ENCODE measurements around the gene CDKL5. TPM values are rescaled to one million over a fixed set of nuclear protein-coding genes. Genes with fewer than 3 reads are reported as not detected.

The CDKL5 gene
- total RNA-seq, 2 experiments from 2014 or later = 1.1 to 1.5 TPM

DNA sequence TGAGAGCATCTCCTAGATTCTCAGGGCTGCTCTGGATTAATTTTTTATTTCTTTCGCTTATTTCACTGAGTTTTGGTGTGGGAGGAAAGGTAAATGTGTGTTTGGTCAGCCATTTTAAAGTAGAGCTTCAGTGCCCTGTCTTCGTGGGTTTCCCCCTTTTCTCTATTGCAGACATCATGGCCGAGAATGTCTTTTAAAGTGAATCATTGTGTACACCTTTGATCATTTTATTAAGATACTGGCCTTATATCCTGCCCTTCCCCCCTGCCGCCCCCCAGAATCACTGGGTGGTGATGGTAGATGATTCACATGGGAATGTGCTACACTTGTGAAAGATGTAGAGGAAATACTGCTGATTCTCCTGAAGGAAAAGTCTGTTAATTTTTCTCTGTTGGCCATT lies 23.8 kb downstream of the CDKL5 start:
- Mint-ChIP-seq H3K27ac (no peak overlapping the region), H3K9me3 (no peaks in the 10 kb centered on the region), H3K4me3 (no peak overlapping the region), H3K4me1 (ENCODE audit: low read depth) (no peaks in the 10 kb centered on the region), H3K27me3 (no peaks in the 10 kb centered on the region), H3K36me3 (ENCODE audit: low read depth) (no peaks in the 10 kb centered on the region)
- ATAC-seq (no peak), DNase-seq (no peak)
- CTCF ChIA-PET = no interaction called here
- POLR2A ChIA-PET = no interaction called here
- TF ChIP-seq, protein P1, sequence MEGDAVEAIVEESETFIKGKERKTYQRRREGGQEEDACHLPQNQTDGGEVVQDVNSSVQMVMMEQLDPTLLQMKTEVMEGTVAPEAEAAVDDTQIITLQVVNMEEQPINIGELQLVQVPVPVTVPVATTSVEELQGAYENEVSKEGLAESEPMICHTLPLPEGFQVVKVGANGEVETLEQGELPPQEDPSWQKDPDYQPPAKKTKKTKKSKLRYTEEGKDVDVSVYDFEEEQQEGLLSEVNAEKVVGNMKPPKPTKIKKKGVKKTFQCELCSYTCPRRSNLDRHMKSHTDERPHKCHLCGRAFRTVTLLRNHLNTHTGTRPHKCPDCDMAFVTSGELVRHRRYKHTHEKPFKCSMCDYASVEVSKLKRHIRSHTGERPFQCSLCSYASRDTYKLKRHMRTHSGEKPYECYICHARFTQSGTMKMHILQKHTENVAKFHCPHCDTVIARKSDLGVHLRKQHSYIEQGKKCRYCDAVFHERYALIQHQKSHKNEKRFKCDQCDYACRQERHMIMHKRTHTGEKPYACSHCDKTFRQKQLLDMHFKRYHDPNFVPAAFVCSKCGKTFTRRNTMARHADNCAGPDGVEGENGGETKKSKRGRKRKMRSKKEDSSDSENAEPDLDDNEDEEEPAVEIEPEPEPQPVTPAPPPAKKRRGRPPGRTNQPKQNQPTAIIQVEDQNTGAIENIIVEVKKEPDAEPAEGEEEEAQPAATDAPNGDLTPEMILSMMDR (IDR thresholded peaks at IDR 0.05) = no peak
- intact Hi-C loops (cut with micrococcal nuclease) = no loop called here

GRCh38 chrX:18455384-18455783 lies 30.0 kb downstream of the CDKL5 start:
- Mint-ChIP-seq H3K27ac (no peak overlapping the region), H3K4me1 (ENCODE audit: low read depth) (no peaks in the 10 kb centered on the region), H3K4me3 (no peak overlapping the region), H3K27me3 (no peaks in the 10 kb centered on the region), H3K36me3 (ENCODE audit: low read depth) (no peaks in the 10 kb centered on the region), H3K9me3 (no peaks in the 10 kb centered on the region)
- intact Hi-C loops (cut with micrococcal nuclease) = no loop called here
- POLR2A ChIA-PET = no interaction called here
- DNase-seq (no peak), ATAC-seq (no peak)
- CTCF ChIA-PET = no interaction called here
- TF ChIP-seq, protein P1 (IDR thresholded peaks at IDR 0.05) = no peak

GRCh38 chrX:18457000-18457399 lies 31.6 kb downstream of the CDKL5 start:
- peaks cover 2% of the 10 kb centered on the region for H3K4me1 Mint-ChIP-seq (ENCODE audit: low read depth)
- intact Hi-C loops (cut with micrococcal nuclease) = no loop called here
- no peaks in the 10 kb centered on the region for H3K27me3 Mint-ChIP-seq
- ChIA-PET POLR2A (no interaction called here), CTCF (interaction anchor here (1.4 kb wide), 1 partner anchor 109 kb away, joined by 4 read pairs; no protein-coding TSS in a partner anchor)
- DNase-seq = no peak
- no peak for ATAC-seq
- no peak overlapping the region for H3K4me3 Mint-ChIP-seq
- H3K36me3 Mint-ChIP-seq (ENCODE audit: low read depth) = no peaks in the 10 kb centered on the region
- H3K9me3 Mint-ChIP-seq = no peaks in the 10 kb centered on the region
- no peak overlapping the region for H3K27ac Mint-ChIP-seq
- TF ChIP-seq, protein P1 (IDR thresholded peaks at IDR 0.05) = no peak

DNA sequence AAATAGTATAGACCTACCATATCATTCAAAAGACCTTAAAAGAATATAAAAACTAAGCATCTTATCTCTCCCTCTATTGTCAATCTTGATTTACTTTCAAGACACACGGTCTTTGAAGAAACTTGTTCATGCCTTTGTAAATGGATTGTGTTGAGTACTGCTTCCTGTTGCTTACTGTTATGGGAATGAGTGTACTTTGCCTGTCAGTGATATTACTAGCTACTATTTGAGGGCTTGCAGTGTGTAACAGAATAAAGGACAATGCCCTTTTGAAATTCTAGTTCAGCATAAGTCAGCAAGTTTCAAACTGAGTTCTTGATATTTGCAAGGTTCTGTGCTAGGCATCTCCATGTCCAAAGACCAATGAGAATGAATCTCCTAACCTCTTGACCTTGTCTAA lies 36.0 kb downstream of the CDKL5 start:
- H3K4me1 Mint-ChIP-seq (ENCODE audit: low read depth) = peaks cover 2% of the 10 kb centered on the region
- H3K27me3 Mint-ChIP-seq = no peaks in the 10 kb centered on the region
- ChIA-PET CTCF (no interaction called here), POLR2A (no interaction called here)
- no peaks in the 10 kb centered on the region for H3K9me3 Mint-ChIP-seq
- ATAC-seq = no peak
- TF ChIP-seq, protein P1 (IDR thresholded peaks at IDR 0.05) = no peak
- no peak overlapping the region for H3K27ac Mint-ChIP-seq
- intact Hi-C loops (cut with micrococcal nuclease) = no loop called here
- DNase-seq = no peak
- no peak overlapping the region for H3K4me3 Mint-ChIP-seq
- H3K36me3 Mint-ChIP-seq (ENCODE audit: low read depth) = no peaks in the 10 kb centered on the region

DNA sequence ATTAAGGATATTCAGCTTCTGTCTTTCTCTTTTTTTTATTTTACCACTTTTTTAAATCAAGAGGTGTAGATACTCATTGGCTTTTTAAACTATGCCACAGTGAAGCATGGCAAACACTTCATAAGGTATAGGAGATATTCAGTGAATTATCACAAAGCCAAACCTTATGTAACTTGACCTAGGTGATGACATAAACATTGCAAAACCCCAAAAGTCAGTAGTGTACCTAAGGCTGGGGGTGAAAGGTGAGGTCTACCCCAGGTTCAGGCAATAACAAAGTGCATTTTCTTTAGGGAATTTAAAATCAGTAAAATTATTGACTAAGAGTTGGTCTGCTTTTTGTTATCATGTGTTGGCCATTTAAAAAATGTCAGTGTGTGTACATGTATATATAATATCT lies 39.1 kb downstream of the CDKL5 start:
- no peaks in the 10 kb centered on the region for H3K27me3 Mint-ChIP-seq
- no peak overlapping the region for H3K4me3 Mint-ChIP-seq
- H3K9me3 Mint-ChIP-seq = no peaks in the 10 kb centered on the region
- H3K36me3 Mint-ChIP-seq (ENCODE audit: low read depth) = no peaks in the 10 kb centered on the region
- intact Hi-C loops (cut with micrococcal nuclease) = no loop called here
- peaks cover 2% of the 10 kb centered on the region for H3K4me1 Mint-ChIP-seq (ENCODE audit: low read depth)
- ChIA-PET CTCF (no interaction called here), POLR2A (interaction anchor here (0.6 kb wide), 1 partner anchor 1537 kb away, joined by 3 read pairs; no protein-coding TSS in a partner anchor)
- H3K27ac Mint-ChIP-seq = no peak overlapping the region
- DNase-seq = no peak
- ATAC-seq = no peak
- TF ChIP-seq, protein P1 (IDR thresholded peaks at IDR 0.05) = no peak
